ENCODE results near the gene HMOX2. TPM values are rescaled to one million over a fixed set of nuclear protein-coding genes. Genes with fewer than 3 reads are reported as not detected.

Gene HMOX2
- polyA plus RNA-seq, 1 donor (not counting 4 experiments of a cell fraction or from before 2014, with no cell fraction given) = 167 TPM

DNA sequence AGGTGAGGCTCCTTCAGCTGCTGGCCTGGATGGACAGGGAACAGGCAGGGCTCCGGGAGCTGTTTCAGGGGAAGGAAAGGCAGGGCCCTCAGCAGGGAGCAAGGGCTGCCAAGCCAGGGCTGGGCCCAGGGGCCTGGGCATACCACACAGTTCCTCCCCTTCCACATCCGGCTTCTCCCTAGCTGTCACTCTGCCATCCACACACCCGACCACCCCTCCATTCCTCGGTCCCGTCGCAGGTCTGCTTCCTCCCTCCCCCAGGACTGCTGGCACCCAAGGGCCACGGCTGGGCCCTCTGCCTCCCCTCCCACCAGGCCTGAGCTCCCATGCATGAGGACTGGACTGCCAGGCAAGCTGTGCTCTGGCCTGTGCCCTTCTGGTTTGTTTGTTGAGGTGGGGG is 38.4 kb downstream of the HMOX2 start:
- H2AFZ ChIP-seq (ENCODE audit: control insufficient read depth, low read length) = no peak overlapping the region
- no peaks in the 10 kb centered on the region for H3K27me3 ChIP-seq (ENCODE audit: control insufficient read depth, extremely low read depth, insufficient read depth, low read length)
- DNase-seq (ENCODE audit: low read depth, low spot score) = no peak
- dilution Hi-C loops (cut with MboI; ENCODE audit: extremely low pct_ligation_motif_present, low sequenced_read_pairs) = no loop called here
- peaks cover 47% of the 10 kb centered on the region for H3K79me2 ChIP-seq (ENCODE audit: control insufficient read depth, insufficient read depth, low read length)
- TF ChIP-seq EZH2 (IDR thresholded peaks at IDR 0.05; ENCODE audit: low read length) = no peak
- TF ChIP-seq, protein P1, sequence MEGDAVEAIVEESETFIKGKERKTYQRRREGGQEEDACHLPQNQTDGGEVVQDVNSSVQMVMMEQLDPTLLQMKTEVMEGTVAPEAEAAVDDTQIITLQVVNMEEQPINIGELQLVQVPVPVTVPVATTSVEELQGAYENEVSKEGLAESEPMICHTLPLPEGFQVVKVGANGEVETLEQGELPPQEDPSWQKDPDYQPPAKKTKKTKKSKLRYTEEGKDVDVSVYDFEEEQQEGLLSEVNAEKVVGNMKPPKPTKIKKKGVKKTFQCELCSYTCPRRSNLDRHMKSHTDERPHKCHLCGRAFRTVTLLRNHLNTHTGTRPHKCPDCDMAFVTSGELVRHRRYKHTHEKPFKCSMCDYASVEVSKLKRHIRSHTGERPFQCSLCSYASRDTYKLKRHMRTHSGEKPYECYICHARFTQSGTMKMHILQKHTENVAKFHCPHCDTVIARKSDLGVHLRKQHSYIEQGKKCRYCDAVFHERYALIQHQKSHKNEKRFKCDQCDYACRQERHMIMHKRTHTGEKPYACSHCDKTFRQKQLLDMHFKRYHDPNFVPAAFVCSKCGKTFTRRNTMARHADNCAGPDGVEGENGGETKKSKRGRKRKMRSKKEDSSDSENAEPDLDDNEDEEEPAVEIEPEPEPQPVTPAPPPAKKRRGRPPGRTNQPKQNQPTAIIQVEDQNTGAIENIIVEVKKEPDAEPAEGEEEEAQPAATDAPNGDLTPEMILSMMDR (optimal IDR thresholded peaks at IDR 0.05 in 1 of 3, IDR thresholded peaks at IDR 0.05 in 1 of 3, conservative IDR thresholded peaks at IDR 0.05 in 1 of 3; ENCODE audit: extremely low read depth in 1 of 3, insufficient read depth in 2 of 3, low read length in 3 of 3) = no peak
- H3K4me3 ChIP-seq (ENCODE audit: control insufficient read depth in 2 of 3, extremely low read depth in 1 of 3, insufficient read depth in 2 of 3, low read depth in 1 of 3, low read length in 3 of 3) = no peak overlapping the region
- no peaks in the 10 kb centered on the region for H3K9me3 ChIP-seq (ENCODE audit: control insufficient read depth, low read depth, low read length)
- H3K9ac ChIP-seq (ENCODE audit: control insufficient read depth, extremely low read depth, insufficient read depth, low read length) = no peak overlapping the region
- H4K20me1 ChIP-seq (ENCODE audit: control insufficient read depth, extremely low read depth, insufficient read depth, low read length) = peaks cover 16% of the 10 kb centered on the region
- no peak overlapping the region for H3K27ac ChIP-seq (ENCODE audit: control insufficient read depth, insufficient read depth, low read length)
- H3K4me1 ChIP-seq (ENCODE audit: control insufficient read depth, extremely low read depth, insufficient read depth, low read length) = no peaks in the 10 kb centered on the region
- FAIRE-seq = no peak
- H3K9me1 ChIP-seq (ENCODE audit: control insufficient read depth, extremely low read depth, insufficient read depth, low read length) = no peaks in the 10 kb centered on the region
- H3K4me2 ChIP-seq (ENCODE audit: control insufficient read depth, extremely low read depth, insufficient read depth, low read depth, low read length) = no peak overlapping the region
- H3K36me3 ChIP-seq (ENCODE audit: control insufficient read depth in 2 of 2, extremely low read depth in 1 of 2, insufficient read depth in 2 of 2, low read length in 2 of 2) = peaks cover 25 to 32% of the 10 kb centered on the region in 2 experiments

DNA sequence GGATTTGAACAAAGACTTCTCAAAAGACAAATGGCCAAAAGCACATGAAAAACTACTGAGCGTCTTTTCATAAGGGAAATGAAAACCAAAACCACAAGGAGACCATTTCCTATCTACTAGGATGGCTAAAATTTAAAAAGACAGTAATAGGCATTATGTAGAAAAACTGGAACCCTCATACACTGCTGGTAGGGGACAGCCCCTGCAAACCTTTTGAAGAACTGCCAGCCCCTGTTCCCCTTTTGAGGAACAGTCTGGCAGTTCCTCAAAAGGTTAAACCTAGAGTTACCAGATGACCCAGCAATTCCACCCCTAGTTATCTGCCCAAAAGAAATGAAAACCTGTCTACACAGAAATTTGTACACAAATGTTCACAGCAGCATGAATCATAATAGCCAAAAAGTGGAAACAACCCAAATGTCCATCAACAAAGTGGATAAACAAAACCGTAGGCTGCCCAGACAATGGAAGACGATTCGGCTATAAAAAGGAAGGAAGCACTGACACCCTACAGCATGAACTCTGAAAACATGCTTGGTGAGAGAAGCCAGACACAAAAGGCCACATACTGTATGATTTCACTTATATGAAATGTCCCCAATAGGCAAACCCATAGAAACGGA is 39.5 kb downstream of the HMOX2 start:
- H2AFZ ChIP-seq (ENCODE audit: control insufficient read depth, low read length) = no peak overlapping the region
- H3K27ac ChIP-seq (ENCODE audit: control insufficient read depth, insufficient read depth, low read length) = no peak overlapping the region
- peaks cover 25 to 27% of the 10 kb centered on the region in 2 experiments for H3K36me3 ChIP-seq (ENCODE audit: control insufficient read depth in 2 of 2, extremely low read depth in 1 of 2, insufficient read depth in 2 of 2, low read length in 2 of 2)
- no peak overlapping the region for H3K4me2 ChIP-seq (ENCODE audit: control insufficient read depth, extremely low read depth, insufficient read depth, low read depth, low read length)
- H3K4me3 ChIP-seq (ENCODE audit: control insufficient read depth in 2 of 3, extremely low read depth in 1 of 3, insufficient read depth in 2 of 3, low read depth in 1 of 3, low read length in 3 of 3) = no peak overlapping the region
- no peaks in the 10 kb centered on the region for H3K27me3 ChIP-seq (ENCODE audit: control insufficient read depth, extremely low read depth, insufficient read depth, low read length)
- H3K79me2 ChIP-seq (ENCODE audit: control insufficient read depth, insufficient read depth, low read length) = peaks cover 51% of the 10 kb centered on the region
- no peak for DNase-seq (ENCODE audit: low read depth, low spot score)
- no peaks in the 10 kb centered on the region for H3K9me3 ChIP-seq (ENCODE audit: control insufficient read depth, low read depth, low read length)
- TF ChIP-seq EZH2 (IDR thresholded peaks at IDR 0.05; ENCODE audit: low read length) = no peak
- TF ChIP-seq, protein P1 (optimal IDR thresholded peaks at IDR 0.05 in 1 of 3, IDR thresholded peaks at IDR 0.05 in 1 of 3, conservative IDR thresholded peaks at IDR 0.05 in 1 of 3; ENCODE audit: extremely low read depth in 1 of 3, insufficient read depth in 2 of 3, low read length in 3 of 3) = no peak
- H3K9me1 ChIP-seq (ENCODE audit: control insufficient read depth, extremely low read depth, insufficient read depth, low read length) = no peaks in the 10 kb centered on the region
- no peak overlapping the region for H3K9ac ChIP-seq (ENCODE audit: control insufficient read depth, extremely low read depth, insufficient read depth, low read length)
- no peak for FAIRE-seq
- no peaks in the 10 kb centered on the region for H3K4me1 ChIP-seq (ENCODE audit: control insufficient read depth, extremely low read depth, insufficient read depth, low read length)
- peaks cover 16% of the 10 kb centered on the region for H4K20me1 ChIP-seq (ENCODE audit: control insufficient read depth, extremely low read depth, insufficient read depth, low read length)
- dilution Hi-C loops (cut with MboI; ENCODE audit: extremely low pct_ligation_motif_present, low sequenced_read_pairs) = no loop called here
